GM23338 (cell line): ENCODE measurements around the gene LRP1B. TPM values are rescaled to one million over a fixed set of nuclear protein-coding genes. Genes with fewer than 3 reads are reported as not detected.
"Not testable (repeated sequence)": the region's sequence is repeated elsewhere in the genome, so short reads cannot be mapped to it uniquely, and the experiment has no call there.

Experiments
- ATAC-seq: fragments of 200-7000 bp; cut with Tn5 transposase; 3 replicates; pipeline ENCODE4 v1.9.1; 2020
- DNase-seq: peaks from one replicate; pipeline ENCODE4 v3.0.0-alpha.2; 2015; ENCODE audit warnings: low spot score
- H2AFZ ChIP-seq: fragments of 200-600 bp; sonication (generic); 2 replicates; pipeline ENCODE4 v1.8.0; 2016; ENCODE audit warnings: antibody characterized with exemption, mild to moderate bottlenecking, moderate library complexity
- H3F3A ChIP-seq: fragments of 200-600 bp; sonication (generic); replicated peaks from 2 replicates; pipeline ENCODE4 v1.8.0; 2017; ENCODE audit warnings: antibody characterized with exemption, mixed run types, low read depth
- H3K27ac ChIP-seq: fragments of 200-600 bp; sonication (generic); 2 replicates; pipeline ENCODE4 v1.6.1; 2016; ENCODE audit warnings: low read depth
- H3K27me3 ChIP-seq: fragments of 200-600 bp; sonication (generic); 2 replicates; pipeline ENCODE4 v1.8.0; 2016; ENCODE audit warnings: mild to moderate bottlenecking, mixed run types, moderate library complexity; ENCODE audit not compliant: insufficient read depth
- H3K36me3 ChIP-seq: fragments of 200-600 bp; sonication (generic); 2 replicates; pipeline ENCODE4 v1.8.0; 2016; ENCODE audit warnings: mild to moderate bottlenecking; ENCODE audit not compliant: insufficient read depth
- H3K4me1 ChIP-seq: fragments of 200-600 bp; sonication (generic); 2 replicates; pipeline ENCODE4 v1.8.0; 2016; ENCODE audit warnings: mild to moderate bottlenecking, moderate library complexity; ENCODE audit not compliant: insufficient read depth
- H3K4me2 ChIP-seq: fragments of 200-600 bp; sonication (generic); 2 replicates; pipeline ENCODE4 v1.7.1; 2017; ENCODE audit warnings: mixed run types
- H3K4me3 ChIP-seq: fragments of 200-600 bp; sonication (generic); 2 replicates; pipeline ENCODE4 v1.6.1; 2016; ENCODE audit warnings: mixed run types
- H3K79me2 ChIP-seq: fragments of 200-600 bp; sonication (generic); replicated peaks from 2 replicates; pipeline ENCODE4 v1.8.0; 2017; ENCODE audit warnings: mild to moderate bottlenecking; ENCODE audit not compliant: insufficient read depth
- H3K9me2 ChIP-seq: fragments of 200-600 bp; sonication (generic); 2 replicates; pipeline ENCODE4 v1.8.0; 2017; ENCODE audit not compliant: insufficient read depth
- H4K20me1 ChIP-seq: fragments of 200-600 bp; sonication (generic); replicated peaks from 2 replicates; pipeline ENCODE4 v1.8.0; 2017; ENCODE audit warnings: mild to moderate bottlenecking; ENCODE audit not compliant: insufficient read depth
- H3K27ac Mint-ChIP-seq: 2 replicates; pipeline ENCODE4 v1.8.0; 2020; ENCODE audit warnings: inconsistent platforms, mild to moderate bottlenecking, moderate library complexity, mixed read lengths
- H3K27me3 Mint-ChIP-seq: 3 replicates; pipeline ENCODE4 v1.8.0; 2022; ENCODE audit warnings: low read depth, mild to moderate bottlenecking, moderate library complexity, mixed read lengths, inconsistent platforms; ENCODE audit not compliant: insufficient read depth, poor library complexity
- H3K36me3 Mint-ChIP-seq: 3 replicates; pipeline ENCODE4 v1.8.0; 2021; ENCODE audit warnings: low read depth, mild to moderate bottlenecking, inconsistent platforms, moderate library complexity, mixed read lengths
- H3K4me1 Mint-ChIP-seq: 3 replicates; pipeline ENCODE4 v1.8.0; 2020; ENCODE audit warnings: mild to moderate bottlenecking, inconsistent platforms, mixed read lengths
- H3K4me3 Mint-ChIP-seq: 3 replicates; pipeline ENCODE4 v1.8.0; 2021; ENCODE audit warnings: moderate library complexity, mild to moderate bottlenecking, inconsistent platforms, mixed read lengths
- H3K9me3 Mint-ChIP-seq: 3 replicates; pipeline ENCODE4 v1.8.0; 2020; ENCODE audit warnings: moderate library complexity, mild to moderate bottlenecking, inconsistent platforms, mixed read lengths
- CREB1 ChIP-seq: fragments of 250-450 bp; sonication (Bioruptor Pico); IDR thresholded peaks from 2 replicates; pipeline ENCODE4 v1.5.0; 2020; ENCODE audit warnings: low read depth, mild to moderate bottlenecking, moderate library complexity
- ETS1 ChIP-seq: IDR thresholded peaks from 2 replicates; pipeline ENCODE4 v1.6.1; 2016; ENCODE audit warnings: antibody characterized with exemption
- EZH2 ChIP-seq: fragments of 200-600 bp; sonication (generic); IDR thresholded peaks from one replicate; pipeline ENCODE4 v1.8.0; 2017; ENCODE audit warnings: antibody characterized with exemption, mild to moderate bottlenecking, low read depth; ENCODE audit not compliant: unreplicated experiment
- EZH2phosphoT487 ChIP-seq: fragments of 200-600 bp; sonication (generic); IDR thresholded peaks from one replicate; pipeline ENCODE4 v1.8.1; 2018; ENCODE audit warnings: antibody characterized with exemption; ENCODE audit not compliant: unreplicated experiment
- JUNB ChIP-seq: IDR thresholded peaks from one replicate; pipeline ENCODE4 v1.6.1; 2016; ENCODE audit warnings: antibody characterized with exemption; ENCODE audit not compliant: unreplicated experiment
- NANOG ChIP-seq: IDR thresholded peaks from 2 replicates; pipeline ENCODE4 v1.6.1; 2016; ENCODE audit warnings: antibody characterized with exemption, borderline replicate concordance
- POLR2AphosphoS5 ChIP-seq: IDR thresholded peaks from 2 replicates; pipeline ENCODE4 v1.6.1; 2016; ENCODE audit warnings: antibody characterized with exemption, low read depth
- REST ChIP-seq: IDR thresholded peaks from one replicate; pipeline ENCODE4 v1.6.1; 2018; ENCODE audit warnings: antibody characterized with exemption; ENCODE audit not compliant: unreplicated experiment
- STAT1 ChIP-seq: IDR thresholded peaks from one replicate; pipeline ENCODE4 v1.6.1; 2016; ENCODE audit warnings: antibody characterized with exemption; ENCODE audit not compliant: unreplicated experiment
- ZNF114 ChIP-seq: fragments of 250-450 bp; sonication (Bioruptor Pico); IDR thresholded peaks from 2 replicates; pipeline ENCODE4 v1.5.0; 2020; ENCODE audit warnings: mild to moderate bottlenecking, moderate library complexity
- ZNF331 ChIP-seq: fragments of 250-450 bp; sonication (Bioruptor Pico); IDR thresholded peaks from 2 replicates; pipeline ENCODE4 v1.5.0; 2020; ENCODE audit warnings: low read depth, mild to moderate bottlenecking, moderate library complexity
- ZNF462 ChIP-seq: fragments of 250-450 bp; sonication (Bioruptor Pico); IDR thresholded peaks from 2 replicates; pipeline ENCODE4 v1.5.0; 2020; ENCODE audit warnings: mild to moderate bottlenecking, moderate library complexity
- polyA plus RNA-seq: library from polyadenylated mRNA; unstranded; fragments of >200 nt; fragmentation: Nextera tagmentation; extraction: Ambion mirVana; gene quantifications from 2 replicates; pipeline ENCODE4 v1.2.1, GENCODE V29; 2016
- total RNA-seq: library from RNA; depleted of rRNA; stranded (reverse); fragments of >200 nt; shearing (Covaris generic); gene quantifications from 2 replicates; pipeline ENCODE4 v1.2.3, GENCODE V29; 2014

The LRP1B gene
- total and polyA plus RNA-seq, 2 experiments from 2014 or later = 0.15 to 0.97 TPM

GRCh38 chr2:140650134-140650533 lies 1480.7 kb downstream of the LRP1B start:
- H3K36me3 Mint-ChIP-seq, H3K4me3 Mint-ChIP-seq, H3K27ac Mint-ChIP-seq, H3K27ac ChIP-seq, H3K4me1 ChIP-seq, H3K4me3 ChIP-seq, ATAC-seq, H3K79me2 ChIP-seq, DNase-seq, H3K4me1 Mint-ChIP-seq, H3K27me3 Mint-ChIP-seq, H4K20me1 ChIP-seq, H3K4me2 ChIP-seq, H3F3A ChIP-seq, H3K9me3 Mint-ChIP-seq, H3K9me2 ChIP-seq, H3K27me3 ChIP-seq, H2AFZ ChIP-seq, H3K36me3 ChIP-seq: not testable (repeated sequence)

GRCh38 chr2:140648393-140648792 lies 1482.4 kb downstream of the LRP1B start:
- H3F3A ChIP-seq = no peaks in the 10 kb centered on the region
- no peaks in the 10 kb centered on the region for H3K79me2 ChIP-seq
- H3K27me3 ChIP-seq = no peaks in the 10 kb centered on the region
- DNase-seq (no peak), ATAC-seq (no peak)
- no peak overlapping the region for H3K4me2 ChIP-seq
- H2AFZ ChIP-seq = no peak overlapping the region
- H3K36me3 Mint-ChIP-seq = no peaks in the 10 kb centered on the region
- no peak overlapping the region for H3K4me3 Mint-ChIP-seq
- no peak overlapping the region for H3K4me3 ChIP-seq
- H3K27ac Mint-ChIP-seq = no peak overlapping the region
- no peaks in the 10 kb centered on the region for H3K27me3 Mint-ChIP-seq
- peaks cover 4% of the 10 kb centered on the region; the same call in 2 of the 3 replicates for H3K4me1 Mint-ChIP-seq
- H3K9me3 Mint-ChIP-seq = no peaks in the 10 kb centered on the region
- H3K27ac ChIP-seq = no peak overlapping the region
- H3K4me1 ChIP-seq = no peaks in the 10 kb centered on the region
- no peaks in the 10 kb centered on the region for H3K9me2 ChIP-seq
- H3K36me3 ChIP-seq = no peaks in the 10 kb centered on the region
- H4K20me1 ChIP-seq = no peaks in the 10 kb centered on the region
- TF ChIP-seq ZNF331 (no peak), NANOG (no peak), CREB1 (CRISPR knock-in tag) (no peak), STAT1 (no peak), EZH2phosphoT487 (no peak), ZNF462 (no peak), JUNB (no peak), REST (no peak), ZNF114 (CRISPR knock-in tag) (no peak), ETS1 (no peak), EZH2 (no peak), POLR2AphosphoS5 (no peak)
